H54 (cell line): ENCODE data around the gene PCP4.

ENCODE experiments used
- DNase-seq: peaks from one replicate; pipeline ENCODE4 v3.0.0; 2011; ENCODE audit warnings: low spot score, mixed read lengths; ENCODE audit not compliant: insufficient read length
- FAIRE-seq: peaks from 3 replicates; lab custom pipeline; 2011; peaks lifted over from hg19 to GRCh38; lab: Jason Lieb, UNC
- POLR2A ChIP-seq: IDR thresholded peaks from 2 replicates; pipeline ENCODE4 v1.6.1; 2011; ENCODE audit warnings: low read depth, mild to moderate bottlenecking, low read length

Gene PCP4

GRCh38 chr21:39867198-39867650, at the start of gene PCP4:
Gene PCP4 (plus strand): TSS chr21:39867438. CDS start chr21:39867502, 64 bp downstream.
- TF ChIP-seq POLR2A, result no peak
- no peak for FAIRE-seq
- peak; percentile 61 for DNase-seq

GRCh38 chr21:39818557-39818956, 48.7 kb upstream of the PCP4 start:
- no peak for DNase-seq
- no peak for TF ChIP-seq POLR2A
- FAIRE-seq, result no peak

GRCh38 chr21:39822042-39822441, 45.2 kb upstream of the PCP4 start:
- FAIRE-seq (no peak), DNase-seq (no peak)
- no peak for TF ChIP-seq POLR2A

GRCh38 chr21:39825250-39825649, 42.0 kb upstream of the PCP4 start:
- DNase-seq (no peak), FAIRE-seq (no peak)
- no peak for TF ChIP-seq POLR2A

- FAIRE-seq (no peak), DNase-seq (no peak)
- no peak for TF ChIP-seq POLR2A
These were observed 32.7 kb upstream of the PCP4 start for GRCh38 chr21:39834543-39834942.

- TF ChIP-seq POLR2A, result no peak
- DNase-seq (no peak), FAIRE-seq (no peak)
These were observed 29.3 kb upstream of the PCP4 start for GRCh38 chr21:39837861-39838359.

- DNase-seq (no peak), FAIRE-seq (no peak)
- TF ChIP-seq POLR2A, result no peak
These were observed 26.7 kb upstream of the PCP4 start for GRCh38 chr21:39840373-39841097.

- TF ChIP-seq POLR2A, result no peak
- DNase-seq (no peak), FAIRE-seq (no peak)
These were observed 24.3 kb upstream of the PCP4 start for GRCh38 chr21:39842741-39843459.

- DNase-seq, result no peak
- no peak for TF ChIP-seq POLR2A
- FAIRE-seq, result no peak
These were observed 23.8 kb upstream of the PCP4 start for GRCh38 chr21:39843483-39843882.

GRCh38 chr21:39843916-39844315, 23.3 kb upstream of the PCP4 start:
- FAIRE-seq, result no peak
- no peak for DNase-seq
- TF ChIP-seq POLR2A, result no peak

- TF ChIP-seq POLR2A, result no peak
- DNase-seq, result no peak
- no peak for FAIRE-seq
These were observed 21.6 kb upstream of the PCP4 start for GRCh38 chr21:39845571-39846130.

- no peak for FAIRE-seq
- no peak for DNase-seq
- TF ChIP-seq POLR2A, result no peak
These were observed 19.4 kb upstream of the PCP4 start for GRCh38 chr21:39847877-39848276.

GRCh38 chr21:39849014-39849655, 18.1 kb upstream of the PCP4 start:
- TF ChIP-seq POLR2A, result no peak
- DNase-seq, result no peak
- FAIRE-seq, result no peak

GRCh38 chr21:39850333-39850732, 16.9 kb upstream of the PCP4 start:
- no peak for TF ChIP-seq POLR2A
- FAIRE-seq (no peak), DNase-seq (no peak)
